C4-2B (cell line): ENCODE data around the gene SERINC4.
"Not testable (repeated sequence)": the region's sequence is repeated elsewhere in the genome, so short reads cannot be mapped to it uniquely, and the experiment has no call there.

Experiments used
- CTCF ChIP-seq: fragments of 450-650 bp; conservative IDR thresholded peaks from 2 replicates; pipeline ENCODE4 v1.5.1; 2017; ENCODE audit warnings: mild to moderate bottlenecking
- ZFX ChIP-seq: fragments of 450-650 bp; IDR thresholded peaks from 2 replicates; pipeline ENCODE4 v1.6.1; 2017

- not testable (repeated sequence) for TF ChIP-seq CTCF
- TF ChIP-seq ZFX, result peak; percentile 79
These were observed 53.6 kb downstream of the SERINC4 start, which contains the start of gene PDIA3 for GRCh38 chr15:43746245-43746902.
